Measurements from ENCODE around the gene ZFTA. TPM values are rescaled to one million over a fixed set of nuclear protein-coding genes. Genes with fewer than 3 reads are reported as not detected.

The ZFTA gene
- total and polyA plus RNA-seq, 8 donors, result 9.2 to 40.0 (median 32.4) TPM

DNA sequence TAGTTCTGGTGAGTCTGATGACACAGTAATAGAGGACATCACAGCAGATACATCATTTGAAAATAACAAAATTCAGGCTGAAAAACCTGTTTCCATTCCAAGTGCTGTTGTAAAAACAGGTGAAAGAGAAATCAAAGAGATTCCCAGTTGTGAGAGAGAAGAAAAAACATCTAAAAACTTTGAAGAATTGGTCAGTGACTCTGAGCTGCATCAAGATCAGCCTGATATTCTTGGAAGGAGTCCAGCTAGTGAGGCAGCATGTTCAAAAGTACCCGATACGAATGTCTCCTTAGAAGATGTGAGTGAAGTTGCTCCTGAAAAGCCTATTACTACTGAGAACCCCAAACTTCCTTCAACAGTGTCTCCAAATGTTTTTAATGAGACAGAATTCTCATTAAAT is 48.6 kb downstream of the ZFTA start:
- no peaks in the 10 kb centered on the region for H3K27me3 ChIP-seq
- DNase-seq, result no peak
- peaks cover 0 to 15% of the 10 kb centered on the region in 2 donors for H3K36me3 ChIP-seq
- no peak for ATAC-seq
- no peak overlapping the region for H3K4me3 ChIP-seq
- H3K27ac ChIP-seq, result no peak overlapping the region
- H3K4me1 ChIP-seq, result no peaks in the 10 kb centered on the region
- H3K9me3 ChIP-seq, result no peaks in the 10 kb centered on the region
- TF ChIP-seq, protein P1, sequence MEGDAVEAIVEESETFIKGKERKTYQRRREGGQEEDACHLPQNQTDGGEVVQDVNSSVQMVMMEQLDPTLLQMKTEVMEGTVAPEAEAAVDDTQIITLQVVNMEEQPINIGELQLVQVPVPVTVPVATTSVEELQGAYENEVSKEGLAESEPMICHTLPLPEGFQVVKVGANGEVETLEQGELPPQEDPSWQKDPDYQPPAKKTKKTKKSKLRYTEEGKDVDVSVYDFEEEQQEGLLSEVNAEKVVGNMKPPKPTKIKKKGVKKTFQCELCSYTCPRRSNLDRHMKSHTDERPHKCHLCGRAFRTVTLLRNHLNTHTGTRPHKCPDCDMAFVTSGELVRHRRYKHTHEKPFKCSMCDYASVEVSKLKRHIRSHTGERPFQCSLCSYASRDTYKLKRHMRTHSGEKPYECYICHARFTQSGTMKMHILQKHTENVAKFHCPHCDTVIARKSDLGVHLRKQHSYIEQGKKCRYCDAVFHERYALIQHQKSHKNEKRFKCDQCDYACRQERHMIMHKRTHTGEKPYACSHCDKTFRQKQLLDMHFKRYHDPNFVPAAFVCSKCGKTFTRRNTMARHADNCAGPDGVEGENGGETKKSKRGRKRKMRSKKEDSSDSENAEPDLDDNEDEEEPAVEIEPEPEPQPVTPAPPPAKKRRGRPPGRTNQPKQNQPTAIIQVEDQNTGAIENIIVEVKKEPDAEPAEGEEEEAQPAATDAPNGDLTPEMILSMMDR (IDR thresholded peaks at IDR 0.05), result no peak
- intact Hi-C loops (cut with DNase I), result no loop called here

DNA sequence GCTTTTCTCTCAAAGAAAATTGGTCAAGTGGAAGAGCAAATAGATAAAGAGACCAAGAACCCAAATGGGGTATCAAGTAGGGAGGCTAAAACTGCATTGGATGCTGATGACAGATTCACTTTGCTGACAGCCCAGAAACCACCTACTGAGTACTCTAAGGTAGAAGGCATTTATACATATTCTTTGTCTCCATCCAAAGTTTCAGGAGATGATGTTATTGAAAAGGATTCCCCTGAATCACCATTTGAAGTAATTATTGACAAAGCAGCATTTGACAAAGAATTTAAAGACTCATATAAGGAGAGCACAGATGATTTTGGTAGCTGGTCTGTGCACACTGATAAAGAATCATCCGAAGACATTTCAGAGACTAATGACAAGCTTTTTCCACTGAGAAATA is 49.6 kb downstream of the ZFTA start:
- Histone ChIP-seq H3K4me3 (no peak overlapping the region), H3K36me3 (peaks cover 0 to 15% of the 10 kb centered on the region in 2 donors), H3K27ac (no peak overlapping the region), H3K27me3 (no peaks in the 10 kb centered on the region), H3K4me1 (no peaks in the 10 kb centered on the region), H3K9me3 (no peaks in the 10 kb centered on the region)
- intact Hi-C loops (cut with DNase I), result no loop called here
- ATAC-seq (no peak), DNase-seq (no peak)
- TF ChIP-seq, protein P1 (IDR thresholded peaks at IDR 0.05), result no peak

Other genes with a start within 250 kb of the ZFTA start
- 100 to 1,000 TPM; 105 to 217 TPM for gene PLAAT4, start 232.0 kb downstream of the ZFTA start, total RNA-seq
- 10 to 100 TPM in 1 of 6 donors, 1 to 10 TPM in 5; 6.5 to 11.1 (median 7.5) TPM for gene PLAAT4, start 232.0 kb downstream of the ZFTA start, polyA plus RNA-seq (ENCODE audit: insufficient read length in 6 of 6)
- gene PLAAT2, start 205.4 kb downstream of the ZFTA start, total RNA-seq, result 1 to 10 TPM; 5.0 to 6.0 TPM
- gene PLAAT2, start 205.4 kb downstream of the ZFTA start, polyA plus RNA-seq (ENCODE audit: insufficient read length in 6 of 6), result not detected
- 10 to 100 TPM; 74.2 to 86.4 TPM for gene PLAAT3, start 154.3 kb downstream of the ZFTA start, total RNA-seq
- gene PLAAT3, start 154.3 kb downstream of the ZFTA start, polyA plus RNA-seq (ENCODE audit: insufficient read length in 6 of 6), result 10 to 100 TPM in 1 of 6 donors, 1 to 10 TPM in 5; 6.0 to 12.2 (median 8.4) TPM
- gene ATL3, start 97.4 kb downstream of the ZFTA start, total RNA-seq, result 10 to 100 TPM; 76.1 to 98.2 TPM
- gene ATL3, start 97.4 kb downstream of the ZFTA start, polyA plus RNA-seq (ENCODE audit: insufficient read length in 6 of 6), result 10 to 100 TPM; 16.1 to 20.9 (median 19.5) TPM
- 100 to 1,000 TPM; 121 to 145 TPM for gene RTN3, start 87.3 kb downstream of the ZFTA start, total RNA-seq
- 100 to 1,000 TPM in 5 of 6 donors, 10 to 100 TPM in 1; 95.3 to 123 (median 110) TPM for gene RTN3, start 87.3 kb downstream of the ZFTA start, polyA plus RNA-seq (ENCODE audit: insufficient read length in 6 of 6)
- gene SPINDOC, start 44.7 kb upstream of the ZFTA start, total RNA-seq, result 10 to 100 TPM; 20.3 to 21.7 TPM
- gene SPINDOC, start 44.7 kb upstream of the ZFTA start, polyA plus RNA-seq (ENCODE audit: insufficient read length in 6 of 6), result 10 to 100 TPM; 30.0 to 46.2 (median 36.5) TPM
- gene MARK2, start 70.3 kb upstream of the ZFTA start, total RNA-seq, result 10 to 100 TPM; 38.9 to 45.5 TPM
- 10 to 100 TPM; 29.0 to 40.3 (median 32.2) TPM for gene MARK2, start 70.3 kb upstream of the ZFTA start, polyA plus RNA-seq (ENCODE audit: insufficient read length in 6 of 6)
- gene RCOR2, start 148.4 kb upstream of the ZFTA start, total RNA-seq, result 1 to 10 TPM in 1 of 2 donors, under 1 TPM in 1; 0.45 to 1.4 TPM
- gene RCOR2, start 148.4 kb upstream of the ZFTA start, polyA plus RNA-seq (ENCODE audit: insufficient read length in 6 of 6), result 10 to 100 TPM in 5 of 6 donors, 1 to 10 TPM in 1; 9.3 to 17.4 (median 14.9) TPM
- 10 to 100 TPM; 15.9 to 16.6 TPM for gene NAA40, start 170.2 kb upstream of the ZFTA start, total RNA-seq
- gene NAA40, start 170.2 kb upstream of the ZFTA start, polyA plus RNA-seq (ENCODE audit: insufficient read length in 6 of 6), result 10 to 100 TPM; 27.6 to 34.8 (median 29.3) TPM
- 100 to 1,000 TPM; 267 to 281 TPM for gene COX8A, start 205.8 kb upstream of the ZFTA start, total RNA-seq
- 100 to 1,000 TPM; 135 to 192 (median 162) TPM for gene COX8A, start 205.8 kb upstream of the ZFTA start, polyA plus RNA-seq (ENCODE audit: insufficient read length in 6 of 6)
- gene OTUB1, start 217.7 kb upstream of the ZFTA start, total RNA-seq, result 10 to 100 TPM; 65.0 to 67.7 TPM
- 10 to 100 TPM; 80.9 to 94.8 (median 84.0) TPM for gene OTUB1, start 217.7 kb upstream of the ZFTA start, polyA plus RNA-seq (ENCODE audit: insufficient read length in 6 of 6)

Measured in left lung (tissue), 10 donors.